GM18951 (cell line): ENCODE measurements around the gene MVP.

Experiments
- POLR2A ChIP-seq: IDR thresholded peaks from 4 replicates; pipeline ENCODE4 v1.6.1; 2011; ENCODE audit warnings: mild to moderate bottlenecking; ENCODE audit not compliant: insufficient read length, insufficient read depth; ENCODE audit errors: extremely low read depth
- in situ Hi-C: fragments of 300-500 bp; cut with MboI; formaldehyde crosslinking; loops from one replicate; pipeline ENCODE4 v1.12.0; 2022; ENCODE audit warnings: low sequenced_read_pairs, mixed read lengths, inconsistent platforms; ENCODE audit not compliant: unreplicated experiment

The MVP gene

GRCh38 chr16:29834079-29834478 lies 13.8 kb downstream of the MVP start:
- in situ Hi-C loops: no loop called here
- TF ChIP-seq POLR2A: no peak

DNA sequence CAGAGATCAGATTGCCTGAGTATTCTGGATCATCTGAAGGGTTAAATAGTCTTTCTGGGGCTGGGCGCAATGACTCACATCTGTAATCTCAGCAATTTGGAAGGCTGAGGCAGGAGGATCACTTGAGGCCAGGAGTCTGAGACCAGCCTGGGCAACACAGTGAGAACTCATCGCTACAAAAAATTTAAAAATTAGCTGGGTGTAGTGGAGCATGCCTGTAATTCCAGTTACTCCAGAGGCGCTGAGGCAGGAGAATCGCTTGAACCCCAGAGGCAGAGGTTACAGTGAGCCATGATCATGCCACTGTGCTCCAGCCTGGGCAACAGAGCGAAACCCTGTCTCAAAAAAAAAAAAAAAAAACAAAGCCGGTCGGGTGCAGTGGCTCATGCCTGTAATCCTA lies 15.7 kb downstream of the MVP start:
- no peak for TF ChIP-seq POLR2A
- in situ Hi-C loops: no loop called here

- TF ChIP-seq POLR2A: no peak
- in situ Hi-C loops: no loop called here
Observed at GRCh38 chr16:29836623-29837022, 16.4 kb downstream of the MVP start.

DNA sequence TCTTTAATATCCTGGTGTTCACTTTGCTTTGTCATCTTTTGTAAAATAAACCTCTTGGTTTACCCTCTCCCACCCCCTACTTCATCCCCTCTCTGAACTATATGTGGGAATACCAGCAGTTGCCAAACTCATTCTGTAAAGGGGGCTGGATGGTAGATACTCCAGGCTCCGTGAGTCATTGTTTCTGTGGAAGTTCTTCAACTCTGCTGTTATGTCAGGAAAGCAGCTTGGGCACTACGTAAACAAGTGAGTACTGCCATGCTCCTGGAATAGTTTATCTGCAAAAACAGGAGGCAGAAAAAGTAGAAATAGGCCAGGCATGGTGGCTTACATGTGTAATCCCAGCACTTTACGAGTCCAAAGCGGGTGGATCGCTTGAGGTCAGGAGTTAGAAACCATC lies 17.6 kb downstream of the MVP start:
- in situ Hi-C loops: no loop called here
- TF ChIP-seq POLR2A: no peak

DNA sequence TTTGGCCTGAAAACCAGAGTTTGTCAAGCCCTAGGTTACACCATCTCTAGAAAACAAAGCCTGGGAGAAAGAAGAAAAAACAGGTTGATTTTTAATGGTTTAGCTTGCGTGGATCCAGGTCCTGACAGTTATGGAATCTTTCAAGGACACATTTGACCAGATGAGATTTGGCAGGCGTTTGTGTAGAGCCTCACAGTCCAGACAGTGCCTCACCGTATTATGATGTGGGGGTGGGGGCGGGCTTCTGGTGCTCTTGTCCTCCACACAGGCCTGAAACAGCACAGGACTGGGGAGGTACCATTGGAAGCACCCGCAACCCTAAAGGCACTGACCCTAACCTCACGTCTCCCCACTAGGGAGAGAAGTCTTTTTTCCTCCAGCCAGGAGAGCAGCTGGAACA lies 19.6 kb downstream of the MVP start:
- no peak for TF ChIP-seq POLR2A
- in situ Hi-C loops: no loop called here

GRCh38 chr16:29840240-29840639 lies 20.0 kb downstream of the MVP start:
- no peak for TF ChIP-seq POLR2A
- in situ Hi-C loops: no loop called here

GRCh38 chr16:29841631-29842030 lies 21.4 kb downstream of the MVP start:
- TF ChIP-seq POLR2A: no peak
- in situ Hi-C loops: no loop called here

- no peak for TF ChIP-seq POLR2A
- in situ Hi-C loops: no loop called here
Observed at GRCh38 chr16:29842732-29843346, 22.6 kb downstream of the MVP start.

DNA sequence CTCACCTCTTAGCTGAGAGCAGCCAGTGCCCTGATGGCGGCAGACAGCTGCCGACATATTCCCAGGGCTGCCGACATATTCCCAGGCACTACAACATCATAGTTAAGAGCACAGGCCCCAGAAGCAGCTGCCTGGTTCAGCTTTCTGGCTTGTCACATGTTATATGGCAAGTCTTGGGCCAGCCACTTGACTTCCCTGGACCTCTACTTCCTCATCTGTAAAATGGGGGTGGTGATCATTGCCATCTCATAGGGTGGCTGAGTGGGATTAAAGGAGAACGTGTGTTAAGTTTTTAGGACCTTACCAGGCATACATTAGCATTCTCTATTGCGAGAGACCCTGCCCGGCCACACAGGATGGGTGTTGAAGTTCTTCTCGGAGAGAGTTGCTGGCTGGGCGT lies 23.7 kb downstream of the MVP start:
- in situ Hi-C loops: no loop called here
- TF ChIP-seq POLR2A: no peak

DNA sequence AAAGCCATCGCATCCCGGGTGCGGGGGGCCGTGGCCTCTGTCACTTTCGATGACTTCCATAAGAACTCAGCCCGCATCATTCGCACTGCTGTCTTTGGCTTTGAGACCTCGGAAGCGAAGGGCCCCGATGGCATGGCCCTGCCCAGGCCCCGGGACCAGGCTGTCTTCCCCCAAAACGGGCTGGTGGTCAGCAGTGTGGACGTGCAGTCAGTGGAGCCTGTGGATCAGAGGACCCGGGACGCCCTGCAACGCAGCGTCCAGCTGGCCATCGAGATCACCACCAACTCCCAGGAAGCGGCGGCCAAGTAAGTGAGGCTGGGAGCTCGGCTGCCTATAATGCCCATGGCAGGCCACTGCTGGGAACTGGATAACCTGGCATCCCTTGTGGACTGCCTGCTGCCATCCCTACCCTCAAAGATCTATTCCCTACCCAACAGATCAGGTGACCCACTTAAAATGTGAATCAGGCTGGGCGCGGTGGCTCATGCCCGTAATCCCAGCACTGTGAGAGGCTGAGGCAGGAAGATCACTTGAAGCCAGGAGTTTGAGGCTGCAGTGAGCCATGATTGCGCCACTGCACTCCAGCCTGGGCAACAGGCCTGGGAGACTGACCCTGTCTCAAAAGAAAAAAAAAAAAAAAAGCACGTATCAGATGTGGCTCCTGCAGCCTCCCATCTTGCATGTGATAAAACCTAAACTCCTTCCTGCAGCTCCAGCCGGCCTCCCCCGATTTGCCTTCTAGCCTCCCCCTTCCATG lies 24.5 kb downstream of the MVP start:
- no peak for TF ChIP-seq POLR2A

DNA sequence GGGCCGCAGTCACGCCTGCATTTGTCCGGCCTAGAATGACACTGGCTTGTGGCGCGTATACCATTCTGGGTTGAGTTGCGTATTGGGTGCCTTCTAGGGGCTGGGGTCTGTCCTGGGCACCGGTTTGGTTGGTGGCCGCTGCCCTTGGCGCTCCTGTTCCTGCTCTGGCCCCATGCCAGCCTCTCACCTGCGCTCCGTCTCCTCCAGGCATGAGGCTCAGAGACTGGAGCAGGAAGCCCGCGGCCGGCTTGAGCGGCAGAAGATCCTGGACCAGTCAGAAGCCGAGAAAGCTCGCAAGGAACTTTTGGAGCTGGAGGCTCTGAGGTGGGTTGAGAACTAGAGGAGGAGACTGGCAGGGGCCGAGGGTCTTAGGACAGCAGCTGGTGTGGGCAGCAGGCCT lies 25.4 kb downstream of the MVP start:
- no peak for TF ChIP-seq POLR2A

More for the DNA sequence above, 24.5 kb downstream of the MVP start:
- in situ Hi-C loops: no loop called here

DNA sequence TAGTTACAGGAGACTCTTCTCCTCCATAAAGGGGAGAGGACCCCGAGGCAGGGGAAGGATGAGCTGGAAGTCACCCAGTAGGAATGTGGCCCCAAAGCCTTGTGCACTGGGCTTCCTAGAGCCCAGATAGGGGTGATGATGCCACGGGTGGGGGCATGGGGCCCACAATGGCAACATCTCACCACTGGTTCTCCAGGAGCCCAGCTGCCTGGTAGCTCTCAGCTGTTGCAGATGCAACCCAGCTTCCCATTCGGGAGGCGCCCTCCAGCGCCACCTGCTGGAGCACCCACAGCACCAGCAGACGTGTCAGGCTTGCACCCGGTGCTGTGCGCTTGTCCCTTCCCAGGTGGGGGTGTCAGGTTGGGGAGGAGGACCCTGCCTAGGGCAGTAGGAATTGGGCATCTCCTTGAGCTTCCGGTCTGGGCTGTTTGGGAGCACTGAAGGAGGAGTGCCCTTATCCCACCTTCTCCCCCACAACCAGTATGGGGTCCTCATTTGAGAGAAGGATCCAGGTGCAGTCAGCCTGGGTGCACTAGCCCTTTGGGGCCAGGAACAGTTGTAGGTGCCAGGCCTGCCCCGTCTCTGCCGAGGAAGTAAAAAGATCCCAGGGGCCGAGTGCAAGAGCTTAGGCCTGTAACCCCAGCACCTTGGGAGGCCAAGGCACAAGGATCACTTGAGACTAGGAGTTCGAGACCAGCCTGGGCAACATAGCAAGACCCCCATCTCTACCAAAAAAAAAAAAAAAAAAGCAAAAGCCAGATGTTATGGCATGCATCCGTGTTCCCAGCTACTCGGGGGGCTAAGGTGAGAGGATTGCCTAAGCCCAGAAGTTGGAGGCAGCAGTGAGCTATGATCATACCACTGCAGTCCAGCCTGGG lies 28.4 kb downstream of the MVP start:
- in situ Hi-C loops: no loop called here
- no peak for TF ChIP-seq POLR2A

More for the DNA sequence above, 25.4 kb downstream of the MVP start:
- in situ Hi-C loops: no loop called here

DNA sequence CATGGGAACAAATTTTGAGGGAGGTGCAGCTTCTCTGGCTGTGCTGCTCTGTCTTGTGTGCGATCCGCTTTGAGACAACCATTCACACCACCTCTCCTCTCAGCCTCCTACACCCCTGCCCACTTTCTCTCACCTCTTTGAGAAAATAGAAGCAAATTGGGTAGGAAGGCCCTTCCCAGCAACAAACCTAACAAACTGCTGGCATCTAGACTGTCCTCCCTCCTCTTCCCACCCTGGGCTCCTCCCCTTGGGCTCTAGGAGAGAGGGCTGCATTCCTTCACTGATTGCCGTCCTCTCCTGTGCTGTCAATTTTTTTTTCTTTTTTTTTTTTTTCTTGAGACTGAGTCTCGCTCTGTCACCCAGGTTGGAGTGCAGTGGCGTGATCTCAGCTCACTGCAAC lies 29.2 kb downstream of the MVP start:
- in situ Hi-C loops: no loop called here
- TF ChIP-seq POLR2A: no peak
